ENCODE data around the gene PPP4R2.

DNA sequence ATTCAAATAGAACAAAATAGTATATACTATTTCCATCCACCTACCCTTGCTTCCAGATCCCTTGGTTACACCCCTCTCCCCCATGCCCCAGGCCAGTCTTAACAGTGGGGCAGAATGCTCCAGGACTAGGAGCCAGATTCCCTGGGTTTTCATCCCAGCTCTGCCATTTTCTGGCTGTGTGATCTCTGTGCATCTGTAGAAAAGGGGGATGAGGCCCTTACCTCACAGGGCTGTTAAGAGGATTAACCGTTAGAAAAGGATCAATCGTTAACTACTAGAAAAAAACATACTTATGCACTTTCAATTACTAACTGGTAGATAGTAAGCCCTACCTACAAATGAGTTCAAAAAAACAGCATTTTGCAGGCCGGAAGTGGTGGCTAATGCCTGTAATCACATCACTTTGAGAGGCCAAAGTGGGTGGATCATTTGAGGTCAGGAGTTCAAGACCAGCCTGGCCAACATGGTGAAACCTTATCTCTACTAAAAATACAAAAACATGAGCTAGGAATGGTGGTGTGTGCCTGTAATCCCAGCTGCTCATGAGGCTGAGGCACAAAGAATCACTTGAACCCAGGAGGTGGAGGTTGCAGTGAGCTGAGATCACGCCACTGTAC is 76.6 kb downstream of the PPP4R2 start:
- TF ChIP-seq CTCF (IDR thresholded peaks at IDR 0.05; ENCODE audit: insufficient read depth, low read length, poor library complexity, severe bottlenecking) (no peak), EZH2phosphoT487 (conservative IDR thresholded peaks at IDR 0.05; ENCODE audit: low read length) (no peak)
